ENCODE results near the gene MAPK14.
"Not testable (repeated sequence)": the region's sequence is repeated elsewhere in the genome, so short reads cannot be mapped to it uniquely, and the experiment has no call there.

The MAPK14 gene

GRCh38 chr6:36027501-36028087, at the start of gene MAPK14:
MAPK14 (plus strand) TSS chr6:36027808; CDS start chr6:36028158, 350 bp downstream.
- no peaks in the 10 kb centered on the region for H3K36me3 ChIP-seq (ENCODE audit: control insufficient read depth in 2 of 2, insufficient read depth in 2 of 2, low read length in 2 of 2)
- H3K9ac ChIP-seq (ENCODE audit: low read length in 2 of 2) = peak within 1 kb of the TSS; percentile 89 to 93
- H3K9me3 ChIP-seq (ENCODE audit: control insufficient read depth in 2 of 2, low read length in 2 of 2) = no peaks in the 10 kb centered on the region
- peaks cover 7 to 12% of the 10 kb centered on the region in 2 donors for H3K27me3 ChIP-seq (ENCODE audit: control insufficient read depth in 1 of 2, insufficient read depth in 2 of 2, low read length in 2 of 2)
- H3K4me3 ChIP-seq (ENCODE audit: low read length in 2 of 2) = peak within 1 kb of the TSS; percentile 85 to 99
- peaks cover 10% of the 10 kb centered on the region for H3K4me1 ChIP-seq (ENCODE audit: control insufficient read depth, insufficient read depth, low read length)
- peak within 1 kb of the TSS; percentile 88 for H3K27ac ChIP-seq (ENCODE audit: low read length)

GRCh38 chr6:35980126-35980525, 47.5 kb upstream of the MAPK14 start:
- not testable (repeated sequence) for H3K36me3 ChIP-seq (ENCODE audit: control insufficient read depth in 2 of 2, insufficient read depth in 2 of 2, low read length in 2 of 2); H3K27ac ChIP-seq (ENCODE audit: low read length); H3K9me3 ChIP-seq (ENCODE audit: control insufficient read depth in 2 of 2, low read length in 2 of 2); H3K4me3 ChIP-seq (ENCODE audit: low read length in 2 of 2); H3K27me3 ChIP-seq (ENCODE audit: control insufficient read depth in 1 of 2, insufficient read depth in 2 of 2, low read length in 2 of 2); H3K4me1 ChIP-seq (ENCODE audit: control insufficient read depth, insufficient read depth, low read length); H3K9ac ChIP-seq (ENCODE audit: low read length in 2 of 2)

- Histone ChIP-seq H3K36me3 (ENCODE audit: control insufficient read depth in 2 of 2, insufficient read depth in 2 of 2, low read length in 2 of 2) (no peaks in the 10 kb centered on the region), H3K27me3 (ENCODE audit: control insufficient read depth in 1 of 2, insufficient read depth in 2 of 2, low read length in 2 of 2) (peaks cover 0 to 2% of the 10 kb centered on the region in 2 donors), H3K4me1 (ENCODE audit: control insufficient read depth, insufficient read depth, low read length) (no peaks in the 10 kb centered on the region), H3K9me3 (ENCODE audit: control insufficient read depth in 2 of 2, low read length in 2 of 2) (no peaks in the 10 kb centered on the region), H3K4me3 (ENCODE audit: low read length in 2 of 2) (no peak overlapping the region), H3K27ac (ENCODE audit: low read length) (no peak overlapping the region), H3K9ac (ENCODE audit: low read length in 2 of 2) (no peak overlapping the region)
Measured at GRCh38 chr6:35980991-35981645, 46.5 kb upstream of the MAPK14 start.

- H3K4me3 ChIP-seq (ENCODE audit: low read length in 2 of 2) = no peak overlapping the region
- peaks cover 0 to 2% of the 10 kb centered on the region in 2 donors for H3K27me3 ChIP-seq (ENCODE audit: control insufficient read depth in 1 of 2, insufficient read depth in 2 of 2, low read length in 2 of 2)
- H3K27ac ChIP-seq (ENCODE audit: low read length) = no peak overlapping the region
- H3K36me3 ChIP-seq (ENCODE audit: control insufficient read depth in 2 of 2, insufficient read depth in 2 of 2, low read length in 2 of 2) = no peaks in the 10 kb centered on the region
- no peaks in the 10 kb centered on the region for H3K9me3 ChIP-seq (ENCODE audit: control insufficient read depth in 2 of 2, low read length in 2 of 2)
- H3K9ac ChIP-seq (ENCODE audit: low read length in 2 of 2) = no peak overlapping the region
- no peaks in the 10 kb centered on the region for H3K4me1 ChIP-seq (ENCODE audit: control insufficient read depth, insufficient read depth, low read length)
Measured at GRCh38 chr6:35984701-35985100, 42.9 kb upstream of the MAPK14 start.

- not testable (repeated sequence) for H3K9ac ChIP-seq (ENCODE audit: low read length in 2 of 2); H3K4me1 ChIP-seq (ENCODE audit: control insufficient read depth, insufficient read depth, low read length); H3K9me3 ChIP-seq (ENCODE audit: control insufficient read depth in 2 of 2, low read length in 2 of 2); H3K27me3 ChIP-seq (ENCODE audit: control insufficient read depth in 1 of 2, insufficient read depth in 2 of 2, low read length in 2 of 2); H3K27ac ChIP-seq (ENCODE audit: low read length); H3K36me3 ChIP-seq (ENCODE audit: control insufficient read depth in 2 of 2, insufficient read depth in 2 of 2, low read length in 2 of 2); H3K4me3 ChIP-seq (ENCODE audit: low read length in 2 of 2)
Measured at GRCh38 chr6:35988047-35988446, 39.6 kb upstream of the MAPK14 start.

GRCh38 chr6:35993150-35993549, 34.5 kb upstream of the MAPK14 start:
- H3K27me3 ChIP-seq (ENCODE audit: control insufficient read depth in 1 of 2, insufficient read depth in 2 of 2, low read length in 2 of 2) = no peaks in the 10 kb centered on the region
- H3K4me3 ChIP-seq (ENCODE audit: low read length in 2 of 2) = no peak overlapping the region
- H3K9ac ChIP-seq (ENCODE audit: low read length in 2 of 2) = no peak overlapping the region
- H3K9me3 ChIP-seq (ENCODE audit: control insufficient read depth in 2 of 2, low read length in 2 of 2) = peaks cover 0 to 2% of the 10 kb centered on the region in 2 donors
- H3K4me1 ChIP-seq (ENCODE audit: control insufficient read depth, insufficient read depth, low read length) = no peaks in the 10 kb centered on the region
- no peak overlapping the region for H3K27ac ChIP-seq (ENCODE audit: low read length)
- H3K36me3 ChIP-seq (ENCODE audit: control insufficient read depth in 2 of 2, insufficient read depth in 2 of 2, low read length in 2 of 2) = no peaks in the 10 kb centered on the region

GRCh38 chr6:36000451-36000850, 27.2 kb upstream of the MAPK14 start:
- H3K27me3 ChIP-seq (ENCODE audit: control insufficient read depth in 1 of 2, insufficient read depth in 2 of 2, low read length in 2 of 2) = no peaks in the 10 kb centered on the region
- no peak overlapping the region for H3K27ac ChIP-seq (ENCODE audit: low read length)
- no peak overlapping the region for H3K4me3 ChIP-seq (ENCODE audit: low read length in 2 of 2)
- no peaks in the 10 kb centered on the region for H3K9me3 ChIP-seq (ENCODE audit: control insufficient read depth in 2 of 2, low read length in 2 of 2)
- H3K36me3 ChIP-seq (ENCODE audit: control insufficient read depth in 2 of 2, insufficient read depth in 2 of 2, low read length in 2 of 2) = no peaks in the 10 kb centered on the region
- H3K4me1 ChIP-seq (ENCODE audit: control insufficient read depth, insufficient read depth, low read length) = no peaks in the 10 kb centered on the region
- H3K9ac ChIP-seq (ENCODE audit: low read length in 2 of 2) = no peak overlapping the region

GRCh38 chr6:36015666-36016065, 11.9 kb upstream of the MAPK14 start:
- Histone ChIP-seq H3K4me3 (ENCODE audit: low read length in 2 of 2) (no peak overlapping the region), H3K9me3 (ENCODE audit: control insufficient read depth in 2 of 2, low read length in 2 of 2) (no peaks in the 10 kb centered on the region), H3K36me3 (ENCODE audit: control insufficient read depth in 2 of 2, insufficient read depth in 2 of 2, low read length in 2 of 2) (no peaks in the 10 kb centered on the region)

GRCh38 chr6:36018339-36018738, 9.3 kb upstream of the MAPK14 start:
- no peaks in the 10 kb centered on the region for H3K9me3 ChIP-seq (ENCODE audit: control insufficient read depth in 2 of 2, low read length in 2 of 2)
- no peak overlapping the region for H3K9ac ChIP-seq (ENCODE audit: low read length in 2 of 2)
- H3K27me3 ChIP-seq (ENCODE audit: control insufficient read depth in 1 of 2, insufficient read depth in 2 of 2, low read length in 2 of 2) = no peaks in the 10 kb centered on the region
- no peaks in the 10 kb centered on the region for H3K36me3 ChIP-seq (ENCODE audit: control insufficient read depth in 2 of 2, insufficient read depth in 2 of 2, low read length in 2 of 2)
- no peak overlapping the region for H3K4me3 ChIP-seq (ENCODE audit: low read length in 2 of 2)
- no peak overlapping the region for H3K27ac ChIP-seq (ENCODE audit: low read length)
- H3K4me1 ChIP-seq (ENCODE audit: control insufficient read depth, insufficient read depth, low read length) = no peaks in the 10 kb centered on the region

More at GRCh38 chr6:36015666-36016065, 11.9 kb upstream of the MAPK14 start:
- Histone ChIP-seq H3K4me1 (ENCODE audit: control insufficient read depth, insufficient read depth, low read length) (no peaks in the 10 kb centered on the region), H3K27me3 (ENCODE audit: control insufficient read depth in 1 of 2, insufficient read depth in 2 of 2, low read length in 2 of 2) (no peaks in the 10 kb centered on the region), H3K27ac (ENCODE audit: low read length) (no peak overlapping the region), H3K9ac (ENCODE audit: low read length in 2 of 2) (no peak overlapping the region)

- H3K9me3 ChIP-seq (ENCODE audit: control insufficient read depth in 2 of 2, low read length in 2 of 2) = no peaks in the 10 kb centered on the region
- no peak overlapping the region for H3K27ac ChIP-seq (ENCODE audit: low read length)
- H3K27me3 ChIP-seq (ENCODE audit: control insufficient read depth in 1 of 2, insufficient read depth in 2 of 2, low read length in 2 of 2) = peaks cover 6% of the 10 kb centered on the region in 2 donors
- no peak overlapping the region for H3K4me3 ChIP-seq (ENCODE audit: low read length in 2 of 2)
- H3K9ac ChIP-seq (ENCODE audit: low read length in 2 of 2) = no peak overlapping the region
- H3K4me1 ChIP-seq (ENCODE audit: control insufficient read depth, insufficient read depth, low read length) = no peaks in the 10 kb centered on the region
- H3K36me3 ChIP-seq (ENCODE audit: control insufficient read depth in 2 of 2, insufficient read depth in 2 of 2, low read length in 2 of 2) = no peaks in the 10 kb centered on the region
Measured at GRCh38 chr6:36019167-36019566, 8.4 kb upstream of the MAPK14 start.

GRCh38 chr6:36020154-36020553, 7.5 kb upstream of the MAPK14 start:
- Histone ChIP-seq H3K27ac (ENCODE audit: low read length) (no peak overlapping the region), H3K36me3 (ENCODE audit: control insufficient read depth in 2 of 2, insufficient read depth in 2 of 2, low read length in 2 of 2) (no peaks in the 10 kb centered on the region), H3K4me3 (ENCODE audit: low read length in 2 of 2) (no peak overlapping the region)

More at GRCh38 chr6:36020154-36020553, 7.5 kb upstream of the MAPK14 start:
- H3K4me1 ChIP-seq (ENCODE audit: control insufficient read depth, insufficient read depth, low read length) = no peaks in the 10 kb centered on the region
- H3K9me3 ChIP-seq (ENCODE audit: control insufficient read depth in 2 of 2, low read length in 2 of 2) = no peaks in the 10 kb centered on the region
- peaks cover 7 to 12% of the 10 kb centered on the region in 2 donors for H3K27me3 ChIP-seq (ENCODE audit: control insufficient read depth in 1 of 2, insufficient read depth in 2 of 2, low read length in 2 of 2)
- H3K9ac ChIP-seq (ENCODE audit: low read length in 2 of 2) = no peak overlapping the region
